Measurements from ENCODE around the gene NCAM1. TPM values are rescaled to one million over a fixed set of nuclear protein-coding genes. Genes with fewer than 3 reads are reported as not detected.

NCAM1 gene
- total and polyA plus RNA-seq, 9 of the 15 experiments (the other 6 are each of a cell fraction or from before 2014, with no cell fraction given): 0.09 to 0.23 TPM; not detected in 7

DNA sequence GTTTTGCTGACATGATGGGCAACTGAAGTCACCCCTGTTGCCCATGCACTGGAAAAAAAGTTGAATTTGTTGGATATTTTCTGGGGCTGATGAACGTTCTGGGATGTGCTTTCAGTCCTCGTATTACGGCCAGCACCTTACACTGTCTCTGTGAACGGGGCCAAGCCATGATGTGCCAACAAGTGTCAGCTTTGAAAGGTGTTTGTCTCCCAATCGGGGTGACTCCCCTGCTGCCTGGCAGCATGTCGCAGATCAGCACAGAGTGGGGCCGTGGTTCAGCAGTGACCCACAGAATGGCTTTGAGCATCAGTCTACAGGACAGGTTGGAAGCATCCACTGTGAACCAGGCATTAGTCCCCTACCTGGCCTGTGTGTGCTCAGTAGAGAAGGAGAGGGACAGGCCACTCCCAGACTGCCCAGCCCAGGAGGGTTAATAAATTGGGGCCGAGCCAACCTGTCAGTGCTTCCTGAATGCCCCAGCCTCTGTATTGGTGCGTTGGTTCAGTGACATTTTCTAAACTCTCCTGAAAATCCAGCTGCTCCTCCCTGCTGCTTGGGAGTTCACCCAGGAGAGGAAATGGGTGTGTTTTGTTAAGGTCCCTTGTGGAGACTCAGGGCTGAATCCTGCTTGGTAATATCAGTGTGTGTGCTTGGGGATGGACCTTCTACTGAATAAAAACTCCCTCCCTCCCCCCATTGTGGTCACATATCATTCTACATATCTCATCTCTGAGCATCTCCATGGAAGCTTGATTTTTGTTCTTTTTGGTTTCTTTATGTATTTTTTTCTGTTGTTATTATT is 302.4 kb downstream of the NCAM1 start:
- H4K20me1 ChIP-seq (replicated peaks; ENCODE audit: control insufficient read depth, insufficient read depth, low read length): no peaks in the 10 kb centered on the region; the same call in 1 of the 2 replicates
- in situ Hi-C loops (cut with MboI) (no loop called here), intact Hi-C loops (cut with micrococcal nuclease) (no loop called here)
- H3K36me3 ChIP-seq (ENCODE audit: control insufficient read depth, insufficient read depth, low read length): no peaks in the 10 kb centered on the region
- H2AFZ ChIP-seq (ENCODE audit: low read depth, low read length): no peak overlapping the region
- ChIA-PET POLR2A (interaction anchor here (0.7 kb wide), 1 partner anchor 90 kb away, joined by 4 read pairs; no protein-coding TSS in a partner anchor), CTCF (ENCODE audit: low intra/inter-chr PET ratio) (interaction anchor here (0.6 kb wide), 1 partner anchor 1073 kb away, joined by 4 read pairs; no protein-coding TSS in a partner anchor)
- no peak for TF ChIP-seq LCOR (CRISPR knock-in tag; IDR thresholded peaks at IDR 0.05)
- TF ChIP-seq NELFE (IDR thresholded peaks at IDR 0.05; ENCODE audit: insufficient read depth, insufficient read length): no peak
- peaks cover 6 to 48% of the 10 kb centered on the region in 2 experiments; a peak in 3 of 5 replicates for H3K27me3 ChIP-seq (ENCODE audit: control insufficient read depth in 2 of 2, insufficient read depth in 2 of 2, low read length in 2 of 2)
- H3K9ac ChIP-seq (ENCODE audit: insufficient read depth in 1 of 2, low read depth in 2 of 2, low read length in 2 of 2): no peak overlapping the region
- no peaks in the 10 kb centered on the region for H3K9me3 ChIP-seq (replicated peaks; ENCODE audit: control insufficient read depth, insufficient read depth, low read depth, low read length)
- no peaks in the 10 kb centered on the region for H3K79me2 ChIP-seq (ENCODE audit: control insufficient read depth, insufficient read depth, low read length)
- H3K9me1 ChIP-seq (ENCODE audit: control insufficient read depth, insufficient read depth, low read length): no peaks in the 10 kb centered on the region
- WGBS (ENCODE audit: insufficient coverage, low coverage, missing lambda C conversion rate): under 1% methylated on average over 9 of the region's 9 CpGs
- ATAC-seq (no peak), FAIRE-seq (no peak), DNase-seq (ENCODE audit: extremely low read depth in 1 of 4, low spot score in 3 of 4) (no peak)
- H3K27ac ChIP-seq (ENCODE audit: extremely low read depth, low read depth, low read length): no peak overlapping the region
- no peaks in the 10 kb centered on the region for H3K4me1 ChIP-seq (replicated peaks in 1 of 2; ENCODE audit: control insufficient read depth in 2 of 2, insufficient read depth in 2 of 2, low read length in 2 of 2)
- H3K4me2 ChIP-seq (ENCODE audit: insufficient read depth, low read length): no peak overlapping the region
- no peak overlapping the region for H3K4me3 ChIP-seq
- BruUV-seq (replicated peaks): no TSS peak

DNA sequence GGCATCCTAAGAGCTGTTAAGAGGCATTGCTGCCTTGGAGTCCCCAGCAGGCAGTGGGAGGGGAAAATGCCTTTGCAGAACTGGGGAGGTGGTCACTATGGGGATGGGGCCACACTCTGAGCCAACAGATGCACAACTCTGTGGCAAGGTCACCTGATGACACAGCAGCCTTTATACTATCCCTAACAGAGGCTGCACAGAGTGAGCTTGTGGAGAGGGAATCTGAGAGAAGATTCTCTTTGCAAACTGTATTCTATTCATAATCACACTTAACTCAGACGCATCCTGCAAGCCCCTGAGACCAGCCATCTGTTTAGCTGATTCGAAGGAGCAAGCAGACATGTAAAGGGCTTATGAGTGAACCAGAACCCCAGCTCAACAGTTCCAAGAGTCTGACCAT is 304.1 kb downstream of the NCAM1 start:
- H3K27me3 ChIP-seq (ENCODE audit: control insufficient read depth in 2 of 2, insufficient read depth in 2 of 2, low read length in 2 of 2): peaks cover 3 to 50% of the 10 kb centered on the region in 2 experiments; a peak in 3 of 5 replicates
- H3K4me1 ChIP-seq (replicated peaks in 1 of 2; ENCODE audit: control insufficient read depth in 2 of 2, insufficient read depth in 2 of 2, low read length in 2 of 2): no peaks in the 10 kb centered on the region
- ATAC-seq (no peak), DNase-seq (ENCODE audit: extremely low read depth in 1 of 4, low spot score in 3 of 4) (no peak), FAIRE-seq (no peak)
- H3K9ac ChIP-seq (ENCODE audit: insufficient read depth in 1 of 2, low read depth in 2 of 2, low read length in 2 of 2): no peak overlapping the region
- intact Hi-C loops (cut with micrococcal nuclease): no loop called here
- no peak overlapping the region for H3K4me2 ChIP-seq (ENCODE audit: insufficient read depth, low read length)
- no TSS peak for BruUV-seq (replicated peaks)
- no peaks in the 10 kb centered on the region for H3K9me3 ChIP-seq (replicated peaks; ENCODE audit: control insufficient read depth, insufficient read depth, low read depth, low read length)
- no peaks in the 10 kb centered on the region; the same call in none of the 2 replicates for H4K20me1 ChIP-seq (replicated peaks; ENCODE audit: control insufficient read depth, insufficient read depth, low read length)
- ChIA-PET CTCF (ENCODE audit: low intra/inter-chr PET ratio) (no interaction called here), POLR2A (interaction anchor here (0.7 kb wide), 1 partner anchor 424 kb away, joined by 3 read pairs; no protein-coding TSS in a partner anchor)
- no peaks in the 10 kb centered on the region for H3K9me1 ChIP-seq (ENCODE audit: control insufficient read depth, insufficient read depth, low read length)
- H2AFZ ChIP-seq (ENCODE audit: low read depth, low read length): no peak overlapping the region
- H3K79me2 ChIP-seq (ENCODE audit: control insufficient read depth, insufficient read depth, low read length): no peaks in the 10 kb centered on the region
- no peak overlapping the region for H3K27ac ChIP-seq (ENCODE audit: extremely low read depth, low read depth, low read length)
- in situ Hi-C loops (cut with MboI): no loop called here
- no peaks in the 10 kb centered on the region for H3K36me3 ChIP-seq (ENCODE audit: control insufficient read depth, insufficient read depth, low read length)
- 0% methylated on average over 2 of the region's 2 CpGs for WGBS (ENCODE audit: insufficient coverage, low coverage, missing lambda C conversion rate)
- H3K4me3 ChIP-seq: no peak overlapping the region
- TF ChIP-seq KAT7 (CRISPR knock-in tag; IDR thresholded peaks at IDR 0.05; ENCODE audit: borderline replicate concordance): no peak
- TF ChIP-seq, protein P1, sequence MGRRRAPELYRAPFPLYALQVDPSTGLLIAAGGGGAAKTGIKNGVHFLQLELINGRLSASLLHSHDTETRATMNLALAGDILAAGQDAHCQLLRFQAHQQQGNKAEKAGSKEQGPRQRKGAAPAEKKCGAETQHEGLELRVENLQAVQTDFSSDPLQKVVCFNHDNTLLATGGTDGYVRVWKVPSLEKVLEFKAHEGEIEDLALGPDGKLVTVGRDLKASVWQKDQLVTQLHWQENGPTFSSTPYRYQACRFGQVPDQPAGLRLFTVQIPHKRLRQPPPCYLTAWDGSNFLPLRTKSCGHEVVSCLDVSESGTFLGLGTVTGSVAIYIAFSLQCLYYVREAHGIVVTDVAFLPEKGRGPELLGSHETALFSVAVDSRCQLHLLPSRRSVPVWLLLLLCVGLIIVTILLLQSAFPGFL (CRISPR knock-in tag; IDR thresholded peaks at IDR 0.05): no peak
- no peak for TF ChIP-seq ZNF311 (CRISPR knock-in tag; IDR thresholded peaks at IDR 0.05)
- TF ChIP-seq FUS (optimal IDR thresholded peaks at IDR 0.05; ENCODE audit: low read depth, low read length): no peak
- no peak for TF ChIP-seq CBX3 (IDR thresholded peaks at IDR 0.05; ENCODE audit: borderline replicate concordance in 1 of 2, low read length in 2 of 2)
- TF ChIP-seq RBM14 (IDR thresholded peaks at IDR 0.05; ENCODE audit: borderline replicate concordance, insufficient read depth, low read depth, low read length): no peak
- no peak for TF ChIP-seq ETV1 (tag; conservative IDR thresholded peaks at IDR 0.05; ENCODE audit: low read depth)
- TF ChIP-seq HMGN3 (IDR thresholded peaks at IDR 0.05; ENCODE audit: borderline replicate concordance, extremely low read depth, insufficient read length, low read depth, low read length): no peak

Measured in K562 (cell line).